ENCODE results near the gene GYG2. TPM values are rescaled to one million over a fixed set of nuclear protein-coding genes. Genes with fewer than 3 reads are reported as not detected.
A peak's percentile ranks its signal among the peaks of the same experiment; 100 is the strongest.

Gene GYG2
- total RNA-seq, 1 experiment from 2014 or later = 0.58 TPM

- Histone ChIP-seq H3F3A (ENCODE audit: low read length, unreplicated experiment) (no peaks in the 10 kb centered on the region), H3K36me3 (ENCODE audit: low read depth, low read length) (no peaks in the 10 kb centered on the region), H3K27ac (ENCODE audit: low read length) (no peak overlapping the region), H3K27me3 (ENCODE audit: low read length) (no peaks in the 10 kb centered on the region), H3K4me3 (ENCODE audit: low read length) (no peak overlapping the region), H3K9me3 (ENCODE audit: low read length) (no peaks in the 10 kb centered on the region), H3K4me2 (ENCODE audit: low read length) (peak overlapping the region; percentile 26), H3K9ac (ENCODE audit: low read length) (no peak overlapping the region), H4K20me1 (ENCODE audit: low read length) (no peaks in the 10 kb centered on the region), H3K9me2 (replicated peaks; ENCODE audit: low read length) (no peaks in the 10 kb centered on the region), H3K4me1 (ENCODE audit: insufficient read depth, low read length) (no peaks in the 10 kb centered on the region), H2AFZ (ENCODE audit: low read length) (no peak overlapping the region), H3K79me2 (ENCODE audit: low read length) (no peaks in the 10 kb centered on the region)
- ChIA-PET CTCF (no interaction called here), POLR2A (ENCODE audit: unreplicated experiment) (no interaction called here)
- DNase-seq = peak; percentile 19
- TF ChIP-seq EZH2phosphoT487 (IDR thresholded peaks at IDR 0.05; ENCODE audit: borderline replicate concordance, low read length) = no peak
- no TSS peak for BruUV-seq (replicated peaks)
- no peak for ATAC-seq
- intact Hi-C loops (cut with micrococcal nuclease) = no loop called here
Observed at GRCh38 chrX:2848871-2849301, 20.2 kb downstream of the GYG2 start.

GRCh38 chrX:2854918-2855317, 26.2 kb downstream of the GYG2 start:
- Histone ChIP-seq H3K9me2 (replicated peaks; ENCODE audit: low read length) (no peaks in the 10 kb centered on the region), H3K27ac (ENCODE audit: low read length) (no peak overlapping the region), H3K4me1 (ENCODE audit: insufficient read depth, low read length) (no peaks in the 10 kb centered on the region), H2AFZ (ENCODE audit: low read length) (no peak overlapping the region), H3K9me3 (ENCODE audit: low read length) (no peaks in the 10 kb centered on the region), H3K36me3 (ENCODE audit: low read depth, low read length) (no peaks in the 10 kb centered on the region), H3K79me2 (ENCODE audit: low read length) (no peaks in the 10 kb centered on the region), H3K4me2 (ENCODE audit: low read length) (no peak overlapping the region), H4K20me1 (ENCODE audit: low read length) (no peaks in the 10 kb centered on the region), H3F3A (ENCODE audit: low read length, unreplicated experiment) (no peaks in the 10 kb centered on the region), H3K4me3 (ENCODE audit: low read length) (no peak overlapping the region), H3K9ac (ENCODE audit: low read length) (no peak overlapping the region), H3K27me3 (ENCODE audit: low read length) (no peaks in the 10 kb centered on the region)
- no TSS peak for BruUV-seq (replicated peaks)
- intact Hi-C loops (cut with micrococcal nuclease) = no loop called here
- CTCF ChIA-PET = no interaction called here
- POLR2A ChIA-PET (ENCODE audit: unreplicated experiment) = no interaction called here
- DNase-seq = no peak
- ATAC-seq = no peak
- TF ChIP-seq EZH2 (IDR thresholded peaks at IDR 0.05; ENCODE audit: low read length, unreplicated experiment) (no peak), EZH2phosphoT487 (IDR thresholded peaks at IDR 0.05; ENCODE audit: borderline replicate concordance, low read length) (no peak), CTCF (conservative IDR thresholded peaks at IDR 0.05; ENCODE audit: low read depth, low read length) (no peak)

- no TSS peak for BruUV-seq (replicated peaks)
- no peak overlapping the region for H3K9ac ChIP-seq (ENCODE audit: low read length)
- no peak overlapping the region for H3K4me3 ChIP-seq (ENCODE audit: low read length)
- ChIA-PET CTCF (no interaction called here), POLR2A (ENCODE audit: unreplicated experiment) (no interaction called here)
- H3K4me1 ChIP-seq (ENCODE audit: insufficient read depth, low read length) = no peaks in the 10 kb centered on the region
- no peaks in the 10 kb centered on the region for H3K9me3 ChIP-seq (ENCODE audit: low read length)
- intact Hi-C loops (cut with micrococcal nuclease) = no loop called here
- DNase-seq = no peak
- no peak for ATAC-seq
- no peaks in the 10 kb centered on the region for H3K36me3 ChIP-seq (ENCODE audit: low read depth, low read length)
- H3K9me2 ChIP-seq (replicated peaks; ENCODE audit: low read length) = no peaks in the 10 kb centered on the region
- no peak for TF ChIP-seq EZH2phosphoT487 (IDR thresholded peaks at IDR 0.05; ENCODE audit: borderline replicate concordance, low read length)
- TF ChIP-seq CTCF (conservative IDR thresholded peaks at IDR 0.05; ENCODE audit: low read depth, low read length) = no peak
- TF ChIP-seq EZH2 (IDR thresholded peaks at IDR 0.05; ENCODE audit: low read length, unreplicated experiment) = no peak
- H2AFZ ChIP-seq (ENCODE audit: low read length) = no peak overlapping the region
- no peak overlapping the region for H3K4me2 ChIP-seq (ENCODE audit: low read length)
- H3K27me3 ChIP-seq (ENCODE audit: low read length) = no peaks in the 10 kb centered on the region
- no peaks in the 10 kb centered on the region for H3F3A ChIP-seq (ENCODE audit: low read length, unreplicated experiment)
- H4K20me1 ChIP-seq (ENCODE audit: low read length) = no peaks in the 10 kb centered on the region
- no peak overlapping the region for H3K27ac ChIP-seq (ENCODE audit: low read length)
- H3K79me2 ChIP-seq (ENCODE audit: low read length) = no peaks in the 10 kb centered on the region
Observed at GRCh38 chrX:2855761-2856160, 27.0 kb downstream of the GYG2 start.

Measured in PC-3 (cell line).